AG04449 (cell line): ENCODE data around the gene GPR37.

Experiments
- CTCF ChIA-PET: fragments of 350-600 bp; formaldehyde crosslinking; extraction: SDS; loops from one replicate; lab custom pipeline; 2021; ENCODE audit warnings: antibody characterized with exemption; lab: Yijun Ruan, JAX
- POLR2A ChIA-PET: fragments of 400-600, 350-600 bp; formaldehyde crosslinking; extraction: SDS; loops from one replicate; lab custom pipeline; 2020; ENCODE audit warnings: antibody characterized with exemption, inconsistent platforms; lab: Yijun Ruan, JAX
- DNase-seq: peaks from one replicate; pipeline ENCODE4 v3.0.0-alpha.2; 2010; ENCODE audit warnings: low read depth, low spot score
- H3K4me3 ChIP-seq: 2 replicates; pipeline ENCODE4 v1.5.1; 2011; ENCODE audit warnings: low read depth, mild to moderate bottlenecking, control low read depth, low read length
- CTCF ChIP-seq: IDR thresholded peaks from one replicate; pipeline ENCODE4 v1.5.1; 2011; ENCODE audit warnings: mild to moderate bottlenecking, moderate library complexity, low read length, control low read depth, inconsistent platforms; ENCODE audit not compliant: insufficient read depth; ENCODE audit errors: missing control alignments

Gene GPR37

GRCh38 chr7:124754576-124755268 is 10.9 kb downstream of the GPR37 start:
- DNase-seq, result no peak
- H3K4me3 ChIP-seq, result no peak overlapping the region
- POLR2A ChIA-PET, result no interaction called here
- TF ChIP-seq CTCF, result no peak
- CTCF ChIA-PET, result no interaction called here

- peak; percentile 1 for DNase-seq
- H3K4me3 ChIP-seq, result no peak overlapping the region
- no peak for TF ChIP-seq CTCF
- POLR2A ChIA-PET, result no interaction called here
- CTCF ChIA-PET, result no interaction called here
Measured at GRCh38 chr7:124752310-124752709, 13.3 kb downstream of the GPR37 start.

GRCh38 chr7:124751027-124751426 is 14.6 kb downstream of the GPR37 start:
- POLR2A ChIA-PET, result no interaction called here
- DNase-seq, result no peak
- TF ChIP-seq CTCF, result no peak

GRCh38 chr7:124747072-124747471 is 18.5 kb downstream of the GPR37 start:
- TF ChIP-seq CTCF, result no peak
- DNase-seq, result no peak
- POLR2A ChIA-PET, result no interaction called here
- CTCF ChIA-PET, result no interaction called here
- H3K4me3 ChIP-seq, result no peak overlapping the region

More at GRCh38 chr7:124751027-124751426, 14.6 kb downstream of the GPR37 start:
- CTCF ChIA-PET, result no interaction called here
- H3K4me3 ChIP-seq, result no peak overlapping the region

- POLR2A ChIA-PET, result no interaction called here
- CTCF ChIA-PET, result no interaction called here
- H3K4me3 ChIP-seq, result no peak overlapping the region
- DNase-seq, result no peak
- no peak for TF ChIP-seq CTCF
Measured at GRCh38 chr7:124738639-124739038, 27.0 kb downstream of the GPR37 start.

GRCh38 chr7:124737760-124738300 is 27.8 kb downstream of the GPR37 start:
- ChIA-PET CTCF (no interaction called here), POLR2A (no interaction called here)
- no peak for DNase-seq
- no peak for TF ChIP-seq CTCF
- H3K4me3 ChIP-seq, result no peak overlapping the region
